Coronary artery (tissue), 2 donors: Measurements from ENCODE around the gene EEFSEC.
A peak's percentile ranks its signal among the peaks of the same experiment; 100 is the strongest.

ENCODE experiments used
- DNase-seq: peaks from one replicate; pipeline ENCODE4 v3.0.0-alpha.2; 2017; ENCODE audit warnings: low spot score
- H3K27ac ChIP-seq, 2 donors: fragments of 200-600 bp; sonication (generic); one replicate each; pipeline ENCODE4 v1.5.1; 2016 to 2019
- H3K4me3 ChIP-seq: fragments of 200-600 bp; sonication (generic); 2 replicates; pipeline ENCODE4 v1.5.1; 2016; ENCODE audit warnings: mild to moderate bottlenecking, moderate library complexity
- TF ChIP-seq, protein P1 (sequence below): fragments of 200-600 bp; sonication (generic); IDR thresholded peaks from one replicate; pipeline ENCODE4 v1.5.1; 2019; ENCODE audit warnings: antibody characterized with exemption

Gene EEFSEC

DNA sequence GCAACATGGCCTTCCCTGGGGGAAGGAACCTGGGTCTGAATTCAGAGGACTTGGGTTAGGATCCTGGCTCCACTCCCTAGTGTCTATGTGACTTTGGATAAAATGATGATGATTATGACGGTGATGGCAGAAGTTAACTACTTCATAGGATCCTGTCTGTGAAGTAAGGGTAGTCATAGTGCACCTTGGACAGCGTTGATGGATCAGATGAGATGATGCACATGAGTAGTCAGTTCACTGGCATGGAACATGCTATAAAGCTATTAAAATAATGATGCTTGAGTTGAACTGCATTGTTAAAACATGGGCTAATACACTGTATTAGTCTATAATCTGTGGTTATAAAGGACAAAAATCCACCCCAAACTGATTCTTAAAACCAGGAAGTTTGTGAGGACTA is 62.0 kb downstream of the EEFSEC start:
- DNase-seq = no peak
- Histone ChIP-seq H3K27ac (no peak overlapping the region), H3K4me3 (no peak overlapping the region)
- TF ChIP-seq, protein P1, sequence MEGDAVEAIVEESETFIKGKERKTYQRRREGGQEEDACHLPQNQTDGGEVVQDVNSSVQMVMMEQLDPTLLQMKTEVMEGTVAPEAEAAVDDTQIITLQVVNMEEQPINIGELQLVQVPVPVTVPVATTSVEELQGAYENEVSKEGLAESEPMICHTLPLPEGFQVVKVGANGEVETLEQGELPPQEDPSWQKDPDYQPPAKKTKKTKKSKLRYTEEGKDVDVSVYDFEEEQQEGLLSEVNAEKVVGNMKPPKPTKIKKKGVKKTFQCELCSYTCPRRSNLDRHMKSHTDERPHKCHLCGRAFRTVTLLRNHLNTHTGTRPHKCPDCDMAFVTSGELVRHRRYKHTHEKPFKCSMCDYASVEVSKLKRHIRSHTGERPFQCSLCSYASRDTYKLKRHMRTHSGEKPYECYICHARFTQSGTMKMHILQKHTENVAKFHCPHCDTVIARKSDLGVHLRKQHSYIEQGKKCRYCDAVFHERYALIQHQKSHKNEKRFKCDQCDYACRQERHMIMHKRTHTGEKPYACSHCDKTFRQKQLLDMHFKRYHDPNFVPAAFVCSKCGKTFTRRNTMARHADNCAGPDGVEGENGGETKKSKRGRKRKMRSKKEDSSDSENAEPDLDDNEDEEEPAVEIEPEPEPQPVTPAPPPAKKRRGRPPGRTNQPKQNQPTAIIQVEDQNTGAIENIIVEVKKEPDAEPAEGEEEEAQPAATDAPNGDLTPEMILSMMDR = no peak

GRCh38 chr3:128215800-128216495 is 62.7 kb downstream of the EEFSEC start:
- Histone ChIP-seq H3K4me3 (no peak overlapping the region), H3K27ac (no peak overlapping the region)
- no peak for DNase-seq
- TF ChIP-seq, protein P1 = no peak

DNA sequence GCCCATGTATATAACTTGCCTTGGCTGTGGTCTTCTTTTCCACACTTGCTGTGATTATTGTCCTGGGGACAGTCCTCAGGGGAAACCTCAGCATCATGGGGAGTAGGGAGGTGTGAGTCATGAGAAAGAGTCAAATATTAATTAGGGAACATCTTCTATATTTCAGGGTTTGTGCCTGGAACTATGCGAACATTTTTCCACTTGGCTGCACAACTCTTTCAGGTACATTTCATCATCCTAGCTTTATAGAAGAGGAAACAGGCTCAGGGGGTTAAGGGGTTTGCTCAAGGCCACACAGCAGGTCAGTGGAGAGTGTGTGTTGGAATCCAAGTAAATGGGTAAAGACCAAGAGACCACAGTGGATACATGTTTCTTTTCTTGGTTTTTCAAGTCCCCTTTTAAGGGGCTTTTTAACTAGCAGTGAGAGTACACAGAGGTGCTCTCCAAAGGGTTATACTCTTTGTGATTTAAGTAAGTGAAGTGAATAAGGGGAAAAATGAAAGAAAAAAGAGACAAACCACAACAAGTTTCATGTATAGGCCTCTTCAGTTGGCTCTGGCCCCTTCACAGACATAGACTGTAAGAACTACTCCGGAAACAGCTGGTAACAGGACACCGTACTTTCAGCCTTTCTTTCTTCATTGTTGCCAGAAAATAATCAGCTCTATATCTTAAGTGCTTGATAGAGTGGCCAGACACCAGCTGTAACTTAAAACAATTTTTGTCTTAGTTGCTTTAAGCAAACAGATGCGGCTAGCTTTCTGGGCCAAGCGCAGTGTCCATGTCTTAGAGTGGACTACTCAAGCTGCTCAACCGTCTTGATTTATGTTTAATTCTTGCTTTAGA is 64.6 kb downstream of the EEFSEC start:
- no peak overlapping the region for H3K27ac ChIP-seq
- TF ChIP-seq, protein P1 = no peak
- no peak overlapping the region for H3K4me3 ChIP-seq
- no peak for DNase-seq

GRCh38 chr3:128218548-128219257 is 65.4 kb downstream of the EEFSEC start:
- Histone ChIP-seq H3K4me3 (no peak overlapping the region), H3K27ac (no peak overlapping the region)
- DNase-seq = no peak
- TF ChIP-seq, protein P1 = no peak

DNA sequence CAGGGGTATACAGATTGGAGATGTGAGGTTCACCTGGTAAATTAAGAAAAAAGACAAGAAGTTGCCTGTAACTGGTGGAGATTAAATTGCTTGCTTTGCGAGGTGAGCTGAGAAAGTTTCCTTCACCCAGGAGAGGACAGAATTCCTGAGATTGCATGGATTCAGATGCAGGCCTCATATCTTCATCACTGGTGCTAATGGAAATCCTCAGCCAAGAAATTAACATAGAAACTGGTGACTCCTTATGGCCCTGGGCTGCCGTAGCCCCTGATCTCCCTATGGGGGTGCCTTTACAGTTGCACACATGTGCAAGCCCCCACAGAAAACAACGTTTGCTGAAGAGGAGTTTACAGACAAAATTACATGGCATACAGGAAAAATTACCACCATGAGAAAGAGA is 68.0 kb downstream of the EEFSEC start:
- peak; percentile 0 for DNase-seq
- Histone ChIP-seq H3K4me3 (no peak overlapping the region), H3K27ac (no peak overlapping the region)
- TF ChIP-seq, protein P1 = no peak

DNA sequence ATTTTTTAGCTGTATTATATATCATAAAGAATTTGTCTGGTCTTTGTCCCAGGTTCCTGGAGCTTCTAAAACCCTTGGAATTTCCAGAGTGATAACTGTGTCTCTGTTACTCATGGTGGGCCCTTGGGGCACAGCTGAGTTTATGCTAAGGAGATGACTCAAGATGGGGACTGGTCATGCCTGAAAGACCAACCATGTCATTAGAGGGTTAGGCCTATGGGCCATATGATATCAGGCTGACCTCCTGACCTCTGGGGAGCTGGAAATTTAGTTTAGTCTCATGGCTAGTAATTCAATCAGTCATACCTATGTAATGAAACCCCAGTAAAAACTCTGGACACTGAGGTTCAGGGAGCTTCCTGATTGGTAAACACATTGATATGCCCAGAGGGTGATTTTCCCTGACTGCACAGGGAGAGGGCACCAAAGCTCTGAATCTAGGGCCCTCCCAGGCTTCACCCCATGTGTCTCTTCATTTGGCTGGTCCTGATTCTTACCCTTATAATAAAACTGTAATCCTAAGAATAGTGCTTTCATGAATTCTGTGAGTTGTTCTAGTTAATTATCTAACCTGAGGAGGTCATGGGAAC is 69.6 kb downstream of the EEFSEC start:
- Histone ChIP-seq H3K4me3 (no peak overlapping the region), H3K27ac (no peak overlapping the region)
- peak; percentile 19 for DNase-seq
- TF ChIP-seq, protein P1 = no peak
